Skeletal muscle tissue (tissue), 4 donors: ENCODE data around the gene PGBD5. TPM values are rescaled to one million over a fixed set of nuclear protein-coding genes. Genes with fewer than 3 reads are reported as not detected.

ENCODE experiments used
- H3K27ac ChIP-seq: one replicate; pipeline ENCODE4 v1.7.0; 2013; ENCODE audit warnings: mild to moderate bottlenecking, low read depth, low read length, inconsistent platforms
- H3K27me3 ChIP-seq, 3 donors: one replicate each; pipeline ENCODE4 v1.7.0; 2013; ENCODE audit warnings: low read length in 3 of 3; ENCODE audit not compliant: control insufficient read depth in 3 of 3, insufficient read depth in 3 of 3
- H3K36me3 ChIP-seq, 3 donors: one replicate each; pipeline ENCODE4 v1.7.0; 2013; ENCODE audit warnings: low read length in 3 of 3; ENCODE audit not compliant: control insufficient read depth in 3 of 3, insufficient read depth in 3 of 3
- H3K4me1 ChIP-seq, 3 donors: one replicate each; pipeline ENCODE4 v1.7.0; 2013; ENCODE audit warnings: low read length in 3 of 3, mild to moderate bottlenecking in 3 of 3; ENCODE audit not compliant: control insufficient read depth in 3 of 3, insufficient read depth in 3 of 3
- H3K4me3 ChIP-seq, 3 donors: one replicate each; pipeline ENCODE4 v1.7.0; 2013; ENCODE audit warnings: low read length in 3 of 3
- H3K9ac ChIP-seq, 3 donors: one replicate each; pipeline ENCODE4 v1.7.0; 2013; ENCODE audit warnings: low read length in 3 of 3, mild to moderate bottlenecking in 3 of 3, moderate library complexity in 2 of 3, low read depth in 1 of 3
- H3K9me3 ChIP-seq, 3 donors: one replicate each; pipeline ENCODE4 v1.7.0; 2013; ENCODE audit warnings: low read length in 3 of 3; ENCODE audit not compliant: control insufficient read depth in 3 of 3
- total RNA-seq: library from RNA; depleted of rRNA; stranded (reverse); fragments of >200 nt; gene quantifications from one replicate; pipeline ENCODE4 v1.2.3, GENCODE V29; 2014
- donor health status: Osteomylitis.

Gene PGBD5
- total RNA-seq, 1 donor from 2014 or later, result 5.7 TPM

DNA sequence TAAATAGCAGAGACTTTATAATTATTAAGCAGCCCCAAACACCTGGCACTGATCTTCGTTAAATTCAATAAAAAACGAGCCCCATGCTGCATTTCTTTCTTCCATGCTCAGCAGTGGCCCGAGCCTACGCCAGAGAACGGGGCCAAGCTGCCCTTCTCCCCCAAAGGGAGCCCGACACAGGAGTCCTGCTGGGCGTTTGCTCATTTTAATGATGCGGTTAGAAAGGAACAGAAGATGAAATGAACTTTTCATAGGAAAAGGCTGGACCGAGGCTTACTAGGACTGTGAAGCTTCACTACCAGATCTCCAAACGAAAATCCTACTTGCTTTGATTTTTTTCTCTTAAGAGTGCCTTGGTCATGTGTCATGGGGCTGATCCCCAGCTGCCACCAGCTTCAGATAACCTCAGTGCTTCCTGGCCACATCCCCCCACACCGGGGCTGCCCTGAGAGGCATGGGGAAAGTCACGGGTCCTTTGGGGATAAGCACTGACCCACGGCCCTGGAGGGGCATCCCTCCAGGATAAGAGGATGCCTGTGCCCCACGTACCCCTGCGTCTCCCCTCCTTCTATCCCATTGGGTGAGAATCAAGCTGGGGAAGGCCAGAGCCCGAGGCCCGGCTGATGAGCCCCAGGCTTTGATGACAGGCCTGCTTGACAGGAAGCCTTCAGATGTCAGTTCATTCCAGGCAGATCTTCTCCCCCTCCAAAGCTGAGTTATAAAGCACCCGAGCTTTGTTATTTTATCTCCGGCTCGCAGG, 34.2 kb downstream of the PGBD5 start:
- Histone ChIP-seq H3K9ac (no peak overlapping the region), H3K9me3 (no peaks in the 10 kb centered on the region), H3K27me3 (peaks cover 0 to 6% (median 4%) of the 10 kb centered on the region in 3 donors), H3K4me3 (no peak overlapping the region), H3K27ac (no peak overlapping the region), H3K4me1 (peaks cover 0 to 4% (median 0%) of the 10 kb centered on the region in 3 donors), H3K36me3 (no peaks in the 10 kb centered on the region)

DNA sequence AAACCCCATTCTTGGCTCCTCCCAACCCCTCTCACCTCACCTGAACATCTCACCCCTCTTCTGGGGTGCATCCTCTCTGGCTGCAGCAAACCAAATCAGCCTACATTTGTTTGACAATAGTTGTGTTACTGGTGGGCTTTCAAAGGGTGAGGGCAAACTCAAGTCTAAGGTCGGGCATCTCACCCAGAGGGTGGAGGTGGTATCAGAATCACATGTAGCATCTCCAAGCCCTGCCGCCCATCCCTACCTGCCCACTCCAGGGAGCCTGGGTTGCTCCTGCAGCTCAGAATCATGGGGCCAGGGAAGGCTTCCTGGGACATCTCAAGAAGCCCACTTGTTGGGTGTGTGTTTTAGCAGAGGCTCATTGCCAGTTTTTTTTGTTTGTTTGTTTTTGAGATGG, 35.8 kb downstream of the PGBD5 start:
- H3K27ac ChIP-seq, result no peak overlapping the region
- no peak overlapping the region for H3K4me3 ChIP-seq
- no peak overlapping the region for H3K9ac ChIP-seq
- no peaks in the 10 kb centered on the region for H3K27me3 ChIP-seq
- H3K36me3 ChIP-seq, result no peaks in the 10 kb centered on the region
- H3K9me3 ChIP-seq, result no peaks in the 10 kb centered on the region
- peaks cover 0 to 4% (median 0%) of the 10 kb centered on the region in 3 donors for H3K4me1 ChIP-seq

DNA sequence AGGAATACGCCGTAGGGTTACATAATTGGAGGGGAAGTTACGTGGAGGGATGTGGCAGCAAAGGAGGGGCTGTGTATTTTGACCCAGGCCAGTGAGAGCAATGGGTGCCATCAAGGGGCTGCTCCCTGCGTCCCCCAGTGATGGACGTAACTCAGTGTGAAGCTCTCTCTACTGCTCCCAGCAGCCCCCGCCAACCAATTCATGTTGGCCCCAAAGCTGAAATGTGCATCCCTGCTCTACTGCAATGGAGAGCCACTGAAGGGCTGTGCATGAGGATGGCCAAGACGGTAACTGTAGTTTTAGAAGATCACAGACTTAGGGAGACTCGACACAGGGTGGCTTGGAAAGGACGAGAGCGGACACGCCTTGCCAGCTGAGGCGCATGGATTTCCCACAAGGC, 38.3 kb downstream of the PGBD5 start:
- peaks cover 0 to 4% (median 0%) of the 10 kb centered on the region in 3 donors for H3K4me1 ChIP-seq
- H3K27me3 ChIP-seq, result no peaks in the 10 kb centered on the region
- H3K9me3 ChIP-seq, result no peaks in the 10 kb centered on the region
- no peak overlapping the region for H3K9ac ChIP-seq
- H3K36me3 ChIP-seq, result no peaks in the 10 kb centered on the region
- H3K4me3 ChIP-seq, result no peak overlapping the region
- no peak overlapping the region for H3K27ac ChIP-seq

DNA sequence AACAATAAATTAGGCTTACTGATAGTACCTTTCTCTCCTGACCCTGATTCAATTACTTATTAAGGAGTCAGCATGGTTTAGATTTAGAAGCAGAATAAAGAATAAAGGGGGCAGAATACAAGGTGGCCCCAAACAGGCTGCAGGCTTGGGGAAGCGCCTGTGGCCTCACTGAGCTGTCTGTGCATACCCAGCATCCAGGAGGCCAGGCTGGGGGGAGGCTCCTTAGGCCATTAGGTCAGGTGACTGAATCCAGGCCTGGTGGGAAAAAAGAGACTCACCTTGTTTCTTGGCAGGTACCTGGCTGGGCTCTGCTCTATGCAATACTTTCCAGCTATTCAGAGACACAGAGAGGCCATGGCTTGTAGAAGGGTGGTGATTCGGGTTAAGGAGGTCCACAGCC, 38.8 kb downstream of the PGBD5 start:
- no peak overlapping the region for H3K4me3 ChIP-seq
- H3K36me3 ChIP-seq, result no peaks in the 10 kb centered on the region
- peaks cover 0 to 4% (median 0%) of the 10 kb centered on the region in 3 donors for H3K4me1 ChIP-seq
- H3K9ac ChIP-seq, result no peak overlapping the region
- H3K27me3 ChIP-seq, result no peaks in the 10 kb centered on the region
- H3K27ac ChIP-seq, result no peak overlapping the region
- no peaks in the 10 kb centered on the region for H3K9me3 ChIP-seq

DNA sequence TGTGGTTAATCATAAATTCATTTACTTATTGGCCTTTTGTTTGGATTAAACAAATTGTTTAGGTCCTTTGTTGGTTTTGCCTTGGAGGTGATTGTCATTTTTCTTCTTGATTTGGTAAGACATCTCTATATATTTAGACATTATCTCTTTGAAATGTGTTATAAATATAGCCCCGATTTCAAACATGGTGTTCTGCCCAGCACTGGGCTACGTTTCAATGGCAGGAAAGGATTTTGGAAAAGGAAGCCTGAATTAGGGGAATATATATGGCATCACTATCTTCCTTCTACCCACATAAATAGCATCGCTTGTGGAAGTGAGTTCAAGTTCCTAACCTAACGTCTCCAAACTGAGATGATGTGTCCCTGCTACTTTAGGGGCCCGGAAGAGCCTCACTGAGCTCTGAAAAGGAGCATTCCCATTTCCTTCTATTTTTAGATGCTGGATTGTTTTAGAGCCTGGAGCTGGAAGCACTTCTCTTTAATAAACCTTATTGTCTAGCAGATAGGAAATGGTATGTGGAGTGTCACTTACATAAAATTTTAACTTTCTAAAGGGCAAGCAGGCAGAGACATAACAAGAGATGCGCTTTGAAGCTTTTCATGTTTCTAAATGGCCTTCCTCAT, 39.4 kb downstream of the PGBD5 start:
- Histone ChIP-seq H3K36me3 (no peaks in the 10 kb centered on the region), H3K9me3 (no peaks in the 10 kb centered on the region), H3K27ac (no peak overlapping the region), H3K27me3 (no peaks in the 10 kb centered on the region), H3K4me1 (peaks cover 0 to 4% (median 0%) of the 10 kb centered on the region in 3 donors), H3K9ac (no peak overlapping the region), H3K4me3 (no peak overlapping the region)

DNA sequence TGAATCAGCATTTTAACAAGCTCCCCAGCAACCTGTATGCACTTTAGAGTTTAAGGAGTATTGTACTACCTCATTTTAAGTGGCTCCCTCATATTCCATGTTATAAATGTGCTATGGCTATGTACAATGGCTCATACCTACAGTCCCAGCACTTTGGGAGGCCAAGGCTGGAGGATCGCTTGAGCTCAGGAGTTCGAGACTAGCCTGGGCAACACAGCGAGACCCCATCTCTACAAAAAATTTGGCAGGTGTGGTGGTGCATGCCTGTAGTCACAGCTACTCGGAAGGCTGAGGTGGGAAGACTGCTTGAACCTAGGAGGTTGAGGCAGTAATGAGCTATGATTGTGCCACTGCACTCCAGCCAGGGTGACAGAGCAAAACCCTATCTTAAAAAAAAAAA, 40.2 kb downstream of the PGBD5 start:
- Histone ChIP-seq H3K36me3 (no peaks in the 10 kb centered on the region), H3K27me3 (no peaks in the 10 kb centered on the region), H3K4me1 (peaks cover 0 to 4% (median 0%) of the 10 kb centered on the region in 3 donors), H3K9ac (no peak overlapping the region), H3K27ac (no peak overlapping the region), H3K4me3 (no peak overlapping the region), H3K9me3 (no peaks in the 10 kb centered on the region)

DNA sequence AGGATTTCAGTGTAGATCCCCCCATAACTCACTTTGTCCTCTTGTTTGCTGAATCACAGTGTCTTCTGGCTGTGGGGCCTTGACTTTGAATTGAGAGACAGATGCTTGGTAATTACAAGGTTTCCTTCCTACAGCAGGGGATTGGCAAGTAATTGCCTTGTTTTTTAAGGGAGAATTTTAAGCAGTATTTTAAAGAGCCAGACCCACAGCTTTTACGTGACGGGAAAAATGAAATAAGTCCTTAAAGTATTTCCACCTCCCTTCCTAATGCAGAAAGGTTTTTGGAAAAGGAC, 41.0 kb downstream of the PGBD5 start:
- Histone ChIP-seq H3K4me3 (no peak overlapping the region), H3K27me3 (no peaks in the 10 kb centered on the region), H3K9me3 (no peaks in the 10 kb centered on the region), H3K4me1 (peaks cover 0 to 4% (median 0%) of the 10 kb centered on the region in 3 donors), H3K36me3 (no peaks in the 10 kb centered on the region), H3K27ac (no peak overlapping the region), H3K9ac (no peak overlapping the region)

DNA sequence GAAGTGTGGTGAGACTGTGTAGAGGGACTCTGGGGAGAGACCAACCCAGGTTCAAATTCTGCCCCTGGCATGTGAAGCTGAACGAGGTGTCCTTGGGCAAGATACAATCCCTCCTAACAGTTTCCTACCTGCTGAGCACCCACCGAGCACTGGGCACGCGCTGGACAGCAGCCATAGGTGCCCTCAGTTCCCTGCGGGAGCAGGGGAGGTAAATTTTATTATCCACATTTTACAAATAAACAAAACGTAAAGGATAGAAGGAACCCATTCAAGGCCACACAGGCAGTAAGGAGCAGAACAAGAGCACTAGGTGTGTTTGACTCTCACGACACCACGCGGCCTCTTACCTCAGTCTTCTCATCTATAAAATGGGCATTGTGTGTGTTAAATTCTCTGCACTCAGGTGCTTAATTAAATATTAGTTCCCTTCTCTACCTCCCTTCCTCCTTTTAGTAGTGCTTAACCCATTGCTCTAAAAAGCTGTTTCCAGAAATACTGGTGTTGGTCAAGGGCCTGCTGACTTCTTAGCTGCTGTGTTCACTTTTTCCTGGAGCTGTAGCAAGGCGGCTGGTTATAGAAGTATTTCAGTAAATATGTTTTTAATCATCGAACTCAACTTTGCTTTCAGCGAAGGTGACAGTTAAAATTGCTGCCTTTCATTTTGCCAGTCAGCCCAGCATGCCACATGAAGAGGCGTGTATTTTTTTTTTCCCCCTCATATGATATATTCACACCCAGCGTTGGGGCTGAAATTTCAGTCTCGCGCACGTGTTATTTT, 41.6 kb downstream of the PGBD5 start:
- Histone ChIP-seq H3K27ac (no peak overlapping the region), H3K9ac (no peak overlapping the region), H3K4me1 (peaks cover 0 to 4% (median 0%) of the 10 kb centered on the region in 3 donors), H3K27me3 (no peaks in the 10 kb centered on the region), H3K36me3 (no peaks in the 10 kb centered on the region), H3K9me3 (peaks cover 0 to 3% (median 0%) of the 10 kb centered on the region in 3 donors), H3K4me3 (no peak overlapping the region)

DNA sequence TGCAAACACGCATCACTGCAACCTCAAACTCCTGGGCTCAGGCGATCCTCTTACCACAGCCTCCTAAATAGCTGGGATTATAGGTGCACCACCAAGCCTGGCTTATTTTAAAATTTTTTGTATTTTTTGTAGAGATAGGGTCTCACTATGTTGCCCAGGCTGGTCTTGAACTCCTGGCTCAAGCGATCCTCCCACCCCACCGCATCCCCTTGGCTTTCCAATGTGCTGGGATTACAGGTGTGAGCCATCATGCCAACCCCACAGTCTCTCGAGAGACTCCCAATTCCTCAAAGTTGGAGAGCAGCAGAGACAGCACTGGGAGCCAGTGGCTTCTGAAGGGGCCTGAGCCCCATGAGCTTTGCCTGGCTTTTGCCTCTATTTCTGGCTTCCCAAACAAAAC, 42.7 kb downstream of the PGBD5 start:
- Histone ChIP-seq H3K4me1 (peaks cover 0 to 4% (median 0%) of the 10 kb centered on the region in 3 donors), H3K9me3 (peaks cover 0 to 8% (median 3%) of the 10 kb centered on the region in 3 donors), H3K9ac (no peak overlapping the region), H3K4me3 (no peak overlapping the region), H3K36me3 (no peaks in the 10 kb centered on the region), H3K27ac (no peak overlapping the region), H3K27me3 (no peaks in the 10 kb centered on the region)

DNA sequence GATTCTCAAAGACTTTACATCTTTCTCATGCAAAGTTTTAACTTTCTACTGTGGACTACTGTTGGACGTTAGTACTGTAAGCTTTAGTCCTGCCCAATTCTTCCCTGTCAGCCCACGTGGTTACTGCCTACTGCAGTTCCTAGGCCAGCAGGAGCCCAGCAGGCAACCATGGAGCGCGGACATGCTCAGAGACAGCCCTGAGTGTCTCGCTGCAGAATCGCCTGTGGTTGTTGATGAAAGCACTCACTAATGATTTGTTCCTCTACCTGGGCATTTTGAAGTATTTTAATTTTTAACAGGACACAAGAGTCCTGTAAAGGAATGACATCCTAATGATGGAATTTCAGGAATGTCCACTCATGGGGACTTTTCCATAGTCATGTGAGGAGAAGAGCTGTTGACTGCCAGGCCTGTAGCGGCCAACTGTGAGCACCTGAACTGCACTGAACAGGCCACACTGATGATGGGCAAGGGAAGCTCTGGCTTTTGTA, 44.1 kb downstream of the PGBD5 start:
- Histone ChIP-seq H3K4me1 (peaks cover 0 to 3% (median 0%) of the 10 kb centered on the region in 3 donors), H3K9me3 (peaks cover 0 to 8% (median 3%) of the 10 kb centered on the region in 3 donors), H3K9ac (no peak overlapping the region), H3K27me3 (no peaks in the 10 kb centered on the region), H3K27ac (no peak overlapping the region), H3K4me3 (no peak overlapping the region), H3K36me3 (no peaks in the 10 kb centered on the region)
